Stimulated activated CD4-positive, alpha-beta T cell treated with anti-CD3 and anti-CD28 coated beads, TNF-alpha, amount 100 ng/mL, for 1 hour (primary cell): Measurements from ENCODE around the gene SLC25A2.
"Not testable (repeated sequence)": the region's sequence is repeated elsewhere in the genome, so short reads cannot be mapped to it uniquely, and the experiment has no call there.

ENCODE experiments used
- DNase-seq, 3 donors: peaks; one replicate each; pipeline ENCODE4 v3.0.0-alpha.2; 2020; ENCODE audit warnings: low read depth in 3 of 3, low spot score in 1 of 3

SLC25A2 gene

DNA sequence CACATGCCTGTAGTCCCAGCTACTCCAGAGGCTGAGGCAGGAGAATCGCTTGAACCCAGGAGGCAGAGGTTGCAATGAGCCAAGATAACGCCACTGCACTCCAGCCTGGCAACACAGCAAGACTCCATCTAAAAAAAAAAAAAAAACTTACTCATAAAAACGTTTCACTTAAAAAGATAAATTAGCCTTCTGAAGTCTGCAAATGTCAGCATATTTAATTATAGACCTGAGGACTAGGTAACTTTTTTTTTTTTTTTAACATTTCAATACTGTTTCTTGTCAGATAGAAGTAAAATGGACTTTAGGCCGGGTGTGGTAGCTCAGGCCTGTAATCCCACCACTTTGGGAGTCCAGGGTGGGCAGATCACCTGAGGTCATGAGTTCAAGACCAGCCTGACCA lies 13.1 kb upstream of the SLC25A2 start:
- DNase-seq: not testable (repeated sequence)

DNA sequence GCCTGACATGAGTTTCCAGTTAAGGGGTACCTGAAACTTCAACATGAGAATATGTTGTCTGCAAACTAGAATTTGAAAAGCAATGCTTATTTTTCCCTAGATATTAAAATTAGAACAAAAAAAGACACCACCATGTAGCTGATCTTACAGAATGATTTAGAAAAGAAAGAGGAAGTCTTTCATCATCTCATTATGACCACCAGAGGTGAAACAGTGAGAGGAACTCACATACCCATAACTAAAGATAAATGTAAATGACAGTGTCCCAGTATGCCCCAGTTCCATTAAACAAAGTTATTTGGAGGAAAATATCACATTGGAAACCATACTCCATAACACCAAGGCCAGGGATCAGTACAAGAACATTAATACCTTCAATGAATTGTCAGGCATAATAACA lies 9.9 kb upstream of the SLC25A2 start:
- DNase-seq: no peak

DNA sequence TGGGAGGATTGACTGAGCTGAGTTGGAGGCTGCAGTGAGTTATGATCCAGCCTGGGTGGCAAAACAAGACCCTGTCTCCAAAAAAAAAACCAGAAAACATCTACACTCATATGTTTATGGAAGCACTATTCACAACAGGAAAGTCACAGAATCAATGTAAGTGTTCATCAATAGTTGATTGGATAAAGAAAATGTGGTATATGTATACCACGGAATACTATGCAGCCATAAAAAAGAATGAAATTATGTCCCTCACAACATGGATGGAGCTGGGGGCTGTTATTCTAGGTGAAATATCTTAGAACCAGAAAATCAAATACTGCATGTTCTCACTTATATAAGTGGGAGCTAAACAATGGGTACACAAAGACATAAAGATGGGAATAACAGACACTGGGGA lies 2.8 kb upstream of the SLC25A2 start:
- DNase-seq: no peak

DNA sequence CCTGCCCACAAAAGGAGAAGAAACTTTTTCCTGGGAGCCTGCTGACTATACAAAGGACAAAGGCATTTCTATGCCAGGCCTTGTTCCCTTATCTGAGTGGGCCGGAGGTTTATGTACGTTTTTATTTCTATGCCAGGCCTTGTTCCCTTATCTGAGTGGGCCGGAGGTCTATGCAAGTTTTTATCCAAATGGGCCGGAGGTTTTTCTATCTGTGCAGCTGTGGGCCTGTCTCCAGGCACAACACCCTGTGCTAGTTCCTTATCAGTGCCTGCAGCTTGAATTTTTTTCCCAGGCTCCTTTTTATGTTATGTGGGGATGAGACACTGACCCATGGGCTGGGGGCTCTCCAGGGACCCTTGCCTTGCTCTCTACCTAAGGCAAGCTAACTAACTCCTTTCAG lies 5.5 kb downstream of the SLC25A2 start:
- no peak for DNase-seq

DNA sequence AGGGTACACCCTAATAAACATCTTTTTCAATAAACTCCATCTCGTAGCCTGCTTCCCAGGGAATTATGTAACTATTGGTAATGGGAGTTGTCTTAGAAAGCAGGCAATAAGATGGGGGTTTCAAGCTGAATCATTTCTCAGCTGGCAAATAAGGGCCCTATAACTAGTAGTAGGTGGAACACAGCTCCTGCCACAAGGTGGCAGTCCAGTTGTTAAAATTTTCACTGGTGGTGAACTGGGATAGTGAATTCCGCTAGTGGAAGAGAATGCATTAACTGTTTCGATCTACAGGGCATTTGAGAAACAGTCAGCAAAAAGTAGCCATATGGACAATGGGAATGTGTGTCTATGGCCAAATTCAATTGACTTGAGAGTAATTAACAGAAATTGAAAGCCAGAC lies 30.9 kb downstream of the SLC25A2 start:
- DNase-seq: no peak

DNA sequence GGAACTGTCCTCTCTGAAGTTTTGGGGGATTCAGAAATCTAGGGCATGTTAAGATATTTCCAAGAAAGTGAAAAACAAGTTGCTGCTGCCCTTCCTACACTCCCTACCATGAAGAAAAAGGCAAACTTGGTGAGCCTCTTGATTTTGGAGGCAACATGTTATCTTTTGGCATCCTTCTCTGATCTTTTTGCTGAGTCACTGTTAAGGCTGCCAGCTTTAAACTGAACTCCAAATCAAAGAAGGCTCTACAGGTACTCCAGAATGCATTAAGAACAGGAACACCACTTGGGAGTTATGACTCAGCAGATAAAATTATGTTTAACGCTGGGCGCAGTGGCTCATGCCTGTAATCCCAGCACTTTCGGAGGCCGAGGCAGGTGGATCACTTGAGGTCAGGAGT lies 34.7 kb downstream of the SLC25A2 start:
- DNase-seq: no peak

DNA sequence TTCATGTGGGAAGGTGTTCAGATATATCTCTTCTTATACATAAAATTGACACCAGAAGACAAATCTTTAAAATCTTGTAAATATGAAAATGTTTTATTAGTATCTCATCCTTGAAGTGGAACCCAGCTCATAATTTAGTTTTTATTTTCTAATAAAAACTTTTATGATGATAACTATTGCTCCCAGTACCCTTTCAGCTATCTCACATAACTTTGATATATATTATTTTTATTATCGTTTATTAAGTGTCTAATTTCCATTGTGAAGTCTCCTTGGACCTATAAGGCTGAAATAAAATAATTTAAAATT lies 42.7 kb downstream of the SLC25A2 start:
- DNase-seq: no peak

DNA sequence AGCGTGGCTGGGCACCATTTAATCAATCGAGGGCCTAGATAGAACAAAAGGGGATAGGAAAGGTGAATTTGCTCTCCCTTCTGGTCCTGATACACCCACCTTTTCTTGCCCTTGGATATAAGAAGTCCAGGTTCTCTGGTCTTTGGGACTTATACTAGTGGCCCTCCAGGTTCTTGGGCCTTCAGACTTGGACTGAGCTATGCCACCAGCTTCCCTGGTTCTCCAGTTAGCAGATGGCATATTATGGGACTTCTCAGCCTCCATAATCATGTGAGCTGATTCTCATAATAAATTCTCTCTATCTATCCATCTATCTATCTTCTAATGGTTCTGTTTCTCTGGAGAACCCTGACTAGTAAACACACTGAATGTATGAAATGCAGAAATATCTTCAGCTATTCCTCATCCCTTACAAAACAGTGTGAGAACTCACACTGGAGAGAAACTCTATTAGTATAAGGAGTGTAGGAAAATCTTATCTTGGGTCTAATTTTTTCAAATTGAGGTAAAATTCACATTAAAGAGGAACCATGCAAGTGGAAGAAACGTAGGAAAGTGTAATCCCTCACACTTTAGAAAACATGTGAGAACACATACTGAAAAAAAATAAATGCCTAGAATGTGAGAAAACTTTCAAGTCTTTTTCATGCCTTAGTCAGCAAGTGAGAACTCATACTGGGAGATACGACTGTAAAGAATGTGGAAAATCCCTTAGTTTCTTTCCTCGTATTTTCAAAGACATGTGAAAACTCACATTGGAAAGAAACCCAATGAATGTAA lies 43.2 kb downstream of the SLC25A2 start:
- no peak for DNase-seq

DNA sequence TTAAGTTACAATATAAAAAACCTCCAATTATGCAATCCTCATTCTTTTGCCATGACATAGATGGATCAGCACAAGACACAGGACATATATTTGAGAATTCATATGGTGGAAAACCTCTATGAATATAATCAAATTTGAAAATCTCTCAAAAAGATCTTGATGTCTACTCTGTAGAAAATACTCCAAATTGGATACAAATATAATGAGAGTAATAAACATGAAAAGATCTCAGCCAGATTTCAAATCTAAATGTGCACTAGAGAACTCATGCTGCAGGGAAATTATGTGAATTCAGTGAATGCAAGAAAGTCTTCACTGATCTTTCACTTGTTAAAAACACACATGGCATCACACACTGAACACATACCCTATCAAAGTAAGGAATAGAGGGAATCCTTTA lies 44.9 kb downstream of the SLC25A2 start:
- no peak for DNase-seq

DNA sequence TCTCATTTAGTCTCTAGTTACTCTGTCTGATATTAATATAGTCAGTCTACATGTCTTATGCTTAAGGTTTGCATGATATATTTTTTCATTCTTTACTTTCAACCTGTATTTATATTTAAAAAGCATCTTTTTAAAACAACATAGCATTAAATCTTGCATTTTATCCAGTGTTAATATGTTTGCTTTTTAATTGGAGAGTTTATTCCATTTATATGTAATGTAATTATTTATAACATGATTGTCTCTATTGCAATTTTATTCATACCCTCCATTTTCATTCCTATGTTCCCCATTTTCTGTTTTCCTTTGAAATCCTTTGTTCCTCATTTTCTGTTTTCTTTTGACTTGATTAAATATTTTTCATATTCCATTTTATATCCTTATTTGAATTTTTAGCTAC lies 45.4 kb downstream of the SLC25A2 start:
- DNase-seq: no peak
